Ovary (tissue), 9 donors: ENCODE measurements around the gene PRCD. TPM values are rescaled to one million over a fixed set of nuclear protein-coding genes. Genes with fewer than 3 reads are reported as not detected.

Source experiments
- DNase-seq, 5 donors: peaks; one replicate each; pipeline ENCODE4 v3.0.0-alpha.2; 2019 to 2020
- H3K27ac ChIP-seq, 2 donors: fragments of 200-600 bp; one replicate each; pipeline versions ENCODE4 v1.5.1 to v1.8.0; 2019 to 2022
- H3K27me3 ChIP-seq: fragments of 200-600 bp; one replicate; pipeline ENCODE4 v1.8.0; 2022
- H3K36me3 ChIP-seq: fragments of 200-600 bp; sonication (generic); one replicate; pipeline ENCODE4 v1.5.1; 2019
- H3K4me1 ChIP-seq: one replicate; pipeline ENCODE4 v1.8.1; 2013; ENCODE audit warnings: mild to moderate bottlenecking, moderate library complexity; ENCODE audit not compliant: insufficient read depth
- H3K4me3 ChIP-seq: fragments of 200-600 bp; sonication (generic); one replicate; pipeline ENCODE4 v1.5.1; 2017
- H3K9me3 ChIP-seq, 2 donors: fragments of 200-600 bp in 1 of 2; sonication (generic) in 1 of 2; one replicate each; pipeline versions ENCODE4 v1.5.1 to v1.8.1; 2013 to 2019; ENCODE audit warnings: mild to moderate bottlenecking in 1 of 2, moderate library complexity in 1 of 2
- CTCF ChIP-seq, 3 donors: fragments of 450-650 bp in 2 of 3; fragments of 200-600 bp in 1 of 3; IDR thresholded peaks; one replicate each; pipeline versions ENCODE4 v1.5.1 to v1.8.0; 2016 to 2022; ENCODE audit warnings: antibody characterized with exemption in 3 of 3, mild to moderate bottlenecking in 1 of 3
- EP300 ChIP-seq: sonication (generic); formaldehyde crosslinking; IDR thresholded peaks from one replicate; pipeline ENCODE4 v1.6.1; 2017; ENCODE audit warnings: antibody characterized with exemption
- POLR2A ChIP-seq: fragments of 450-650 bp; IDR thresholded peaks from one replicate; pipeline ENCODE4 v1.6.1; 2017; ENCODE audit warnings: antibody characterized with exemption, mild to moderate bottlenecking, moderate library complexity
- WGBS, 3 donors: extraction: QIAGEN DNeasy Blood & Tissue Kit in 1 of 3; methylation state at CpG; one replicate each; pipeline versions ENCODE4 v1.1.5 to v1.1.7; 2013 to 2017; 5-methylcytosine and 5-hydroxymethylcytosine counted together
- intact Hi-C, 4 donors: fragments of 100-400 bp; cut with DNase I; formaldehyde crosslinking; loops; one replicate each; pipeline versions ENCODE4 v1.11.0 to v1.15.1; 2022 to 2023
- polyA plus RNA-seq, 2 donors: library from polyadenylated mRNA; stranded (reverse); fragments of 200-250 nt in 1 of 2; fragments of 350-450 nt in 1 of 2; fragmentation: Illumina TruSeq in 1 of 2; extraction: RNeasy Lipid Tissue Mini Kit (QIAGEN cat#74804) in 1 of 2; gene quantifications; one replicate each; pipeline ENCODE4 v1.2.3, GENCODE V29; 2013 to 2014
- total RNA-seq, 7 donors: library from RNA; depleted of rRNA in 2 of 7; stranded (reverse); fragments of >200 nt in 2 of 7; fragmentation: NEBNext Ultra II Directional in 3 of 7; extraction: Animal tissue kit (Norgen Biotek cat#: 25700) in 3 of 7; gene quantifications; one replicate each; pipeline versions ENCODE4 v1.1.0 to v1.2.4, GENCODE V29; 2016 to 2023
- donor health status: DM: no; HTN: no; CAD: no; lungs with moderate emphysema.
- donor health status: DM: no; HTN: no; CAD: no.
- donor health status: Bipolar disorder and iron deficiency.
- donor health status: DM: yes; HTN: yes; CAD: no.
- donor health status: DM: no; HTN: no; CAD: no.
- donor health status: DM: yes; HTN: yes; CAD: no.

The PRCD gene
- total and polyA plus RNA-seq, 9 donors = 1.5 to 12.2 (median 2.8) TPM

GRCh38 chr17:76496464-76496863 lies 43.4 kb upstream of the PRCD start:
- H3K27ac ChIP-seq = no peak overlapping the region
- H3K9me3 ChIP-seq = no peaks in the 10 kb centered on the region
- intact Hi-C loops = no loop called here
- TF ChIP-seq EP300 (no peak), POLR2A (no peak), CTCF (IDR thresholded peaks at IDR 0.05) (no peak)
- no peaks in the 10 kb centered on the region for H3K27me3 ChIP-seq
- WGBS, 3 donors = 88 to 94% (median 89%) methylated on average over 6 of the region's 6 CpGs
- H3K4me3 ChIP-seq = no peak overlapping the region
- no peak for DNase-seq
- peaks cover 30% of the 10 kb centered on the region for H3K4me1 ChIP-seq
- H3K36me3 ChIP-seq = no peaks in the 10 kb centered on the region

- TF ChIP-seq EP300 (no peak), CTCF (IDR thresholded peaks at IDR 0.05) (no peak), POLR2A (no peak)
- 12 to 25% (median 16%) methylated on average over 2 of the region's 2 CpGs for WGBS, 3 donors
- no peak for DNase-seq
- Histone ChIP-seq H3K27ac (peak overlapping the region in 1 of 2 donors; percentile 34), H3K4me1 (peaks cover 34% of the 10 kb centered on the region), H3K9me3 (no peaks in the 10 kb centered on the region), H3K27me3 (no peaks in the 10 kb centered on the region), H3K4me3 (no peak overlapping the region), H3K36me3 (no peaks in the 10 kb centered on the region)
- intact Hi-C loops = no loop called here
Observed at GRCh38 chr17:76497699-76497978, 42.2 kb upstream of the PRCD start.

GRCh38 chr17:76497979-76498875 lies 41.6 kb upstream of the PRCD start:
- Histone ChIP-seq H3K27me3 (no peaks in the 10 kb centered on the region), H3K27ac (peak overlapping the region in 1 of 2 donors; percentile 34), H3K4me1 (peaks cover 30% of the 10 kb centered on the region), H3K36me3 (no peaks in the 10 kb centered on the region), H3K9me3 (no peaks in the 10 kb centered on the region), H3K4me3 (no peak overlapping the region)
- WGBS, 3 donors = 16 to 29% (median 18%) methylated on average over 26 to 31 of the region's 31 CpGs
- no peak for TF ChIP-seq EP300
- no peak for TF ChIP-seq POLR2A
- no peak for TF ChIP-seq CTCF (IDR thresholded peaks at IDR 0.05)
- DNase-seq = peak; percentile 68 to 85 (median 75)
- intact Hi-C loops = no loop called here

- Histone ChIP-seq H3K36me3 (no peaks in the 10 kb centered on the region), H3K4me3 (no peak overlapping the region), H3K27ac (no peak overlapping the region), H3K9me3 (no peaks in the 10 kb centered on the region), H3K27me3 (no peaks in the 10 kb centered on the region), H3K4me1 (peaks cover 25% of the 10 kb centered on the region)
- DNase-seq = no peak
- intact Hi-C loops = no loop called here
- no peak for TF ChIP-seq EP300
- TF ChIP-seq POLR2A = no peak
- TF ChIP-seq CTCF (IDR thresholded peaks at IDR 0.05) = no peak
- 73 to 79% (median 78%) methylated on average over 4 of the region's 4 CpGs for WGBS, 3 donors
Observed at GRCh38 chr17:76498876-76499251, 41.0 kb upstream of the PRCD start.
